Upper lobe of right lung (tissue), 1 donor: ENCODE data around the gene CSGALNACT2. TPM values are rescaled to one million over a fixed set of nuclear protein-coding genes. Genes with fewer than 3 reads are reported as not detected.
A peak's percentile ranks its signal among the peaks of the same experiment; 100 is the strongest.

Experiments
- ATAC-seq: fragments of 200-7000 bp; cut with Tn5 transposase; one replicate; pipeline ENCODE4 v1.9.1; 2020; ENCODE audit warnings: mild to moderate bottlenecking, moderate library complexity
- DNase-seq: peaks from one replicate; pipeline ENCODE4 v3.0.0-alpha.2; 2020
- H3K27ac ChIP-seq: fragments of 200-600 bp; one replicate; pipeline ENCODE4 v1.8.0; 2022
- H3K27me3 ChIP-seq: fragments of 200-600 bp; one replicate; pipeline ENCODE4 v1.8.0; 2022; ENCODE audit warnings: mild to moderate bottlenecking
- H3K36me3 ChIP-seq: fragments of 200-600 bp; one replicate; pipeline ENCODE4 v1.8.0; 2022
- H3K4me1 ChIP-seq: fragments of 200-600 bp; one replicate; pipeline ENCODE4 v1.8.0; 2022
- H3K4me3 ChIP-seq: fragments of 200-600 bp; one replicate; pipeline ENCODE4 v1.8.0; 2022; ENCODE audit warnings: mild to moderate bottlenecking
- H3K9me3 ChIP-seq: fragments of 200-600 bp; one replicate; pipeline ENCODE4 v1.8.0; 2022
- intact Hi-C: fragments of 100-400 bp; cut with DNase I; formaldehyde crosslinking; loops from one replicate; pipeline ENCODE4 v1.11.0; 2022
- total RNA-seq: library from RNA; stranded (reverse); fragmentation: NEBNext Ultra II Directional; extraction: Animal tissue kit (Norgen Biotek cat#: 25700); gene quantifications from one replicate; pipeline ENCODE4 v1.2.1, GENCODE V29; 2021
- TF ChIP-seq, protein P1 (sequence below): fragments of 200-600 bp; IDR thresholded peaks from one replicate; pipeline ENCODE4 v1.8.0; 2022; ENCODE audit warnings: antibody characterized with exemption
- donor health status: DM: no; HTN: yes; CAD: no; lungs with severe emphysema.

CSGALNACT2 gene
- total RNA-seq, 1 donor from 2014 or later, result 40.8 TPM

DNA sequence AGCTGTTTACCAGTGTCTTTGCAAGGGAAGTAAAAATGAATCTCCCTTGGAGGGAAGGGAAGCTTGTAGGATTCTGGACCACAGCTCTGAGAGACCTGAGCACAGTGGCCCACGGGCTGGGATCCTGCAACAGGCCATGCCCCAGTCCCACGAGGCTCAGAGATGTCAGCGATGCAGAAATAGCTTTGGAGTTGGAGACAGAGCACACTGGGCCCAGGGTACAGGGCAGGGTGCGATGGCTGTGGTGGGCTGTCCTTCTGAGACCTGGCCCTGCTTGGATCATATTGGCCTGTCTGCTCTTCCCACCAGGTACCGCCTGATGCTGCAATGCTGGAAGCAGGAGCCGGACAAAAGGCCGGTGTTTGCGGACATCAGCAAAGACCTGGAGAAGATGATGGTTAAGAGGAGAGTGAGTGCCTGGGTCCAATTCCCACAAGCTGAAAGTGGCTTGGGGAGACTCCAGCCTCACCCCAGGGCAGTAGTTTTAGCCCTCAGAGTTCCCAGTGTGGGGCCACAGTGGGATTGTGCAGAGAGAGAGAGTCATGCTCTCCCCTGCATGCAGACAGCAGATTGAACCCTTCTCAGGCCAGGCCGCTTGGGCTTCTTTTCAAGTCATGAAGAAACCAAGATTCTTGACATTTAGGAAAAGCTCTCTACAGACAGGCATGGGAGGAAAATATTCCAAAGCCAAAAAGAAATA lies 13.5 kb upstream of the CSGALNACT2 start:
- no peak for DNase-seq
- ATAC-seq, result no peak
- Histone ChIP-seq H3K4me3 (no peak overlapping the region), H3K9me3 (no peaks in the 10 kb centered on the region), H3K36me3 (no peaks in the 10 kb centered on the region), H3K27me3 (no peaks in the 10 kb centered on the region), H3K27ac (no peak overlapping the region), H3K4me1 (no peaks in the 10 kb centered on the region)
- intact Hi-C loops, result no loop called here
- TF ChIP-seq, protein P1, sequence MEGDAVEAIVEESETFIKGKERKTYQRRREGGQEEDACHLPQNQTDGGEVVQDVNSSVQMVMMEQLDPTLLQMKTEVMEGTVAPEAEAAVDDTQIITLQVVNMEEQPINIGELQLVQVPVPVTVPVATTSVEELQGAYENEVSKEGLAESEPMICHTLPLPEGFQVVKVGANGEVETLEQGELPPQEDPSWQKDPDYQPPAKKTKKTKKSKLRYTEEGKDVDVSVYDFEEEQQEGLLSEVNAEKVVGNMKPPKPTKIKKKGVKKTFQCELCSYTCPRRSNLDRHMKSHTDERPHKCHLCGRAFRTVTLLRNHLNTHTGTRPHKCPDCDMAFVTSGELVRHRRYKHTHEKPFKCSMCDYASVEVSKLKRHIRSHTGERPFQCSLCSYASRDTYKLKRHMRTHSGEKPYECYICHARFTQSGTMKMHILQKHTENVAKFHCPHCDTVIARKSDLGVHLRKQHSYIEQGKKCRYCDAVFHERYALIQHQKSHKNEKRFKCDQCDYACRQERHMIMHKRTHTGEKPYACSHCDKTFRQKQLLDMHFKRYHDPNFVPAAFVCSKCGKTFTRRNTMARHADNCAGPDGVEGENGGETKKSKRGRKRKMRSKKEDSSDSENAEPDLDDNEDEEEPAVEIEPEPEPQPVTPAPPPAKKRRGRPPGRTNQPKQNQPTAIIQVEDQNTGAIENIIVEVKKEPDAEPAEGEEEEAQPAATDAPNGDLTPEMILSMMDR, result no peak

DNA sequence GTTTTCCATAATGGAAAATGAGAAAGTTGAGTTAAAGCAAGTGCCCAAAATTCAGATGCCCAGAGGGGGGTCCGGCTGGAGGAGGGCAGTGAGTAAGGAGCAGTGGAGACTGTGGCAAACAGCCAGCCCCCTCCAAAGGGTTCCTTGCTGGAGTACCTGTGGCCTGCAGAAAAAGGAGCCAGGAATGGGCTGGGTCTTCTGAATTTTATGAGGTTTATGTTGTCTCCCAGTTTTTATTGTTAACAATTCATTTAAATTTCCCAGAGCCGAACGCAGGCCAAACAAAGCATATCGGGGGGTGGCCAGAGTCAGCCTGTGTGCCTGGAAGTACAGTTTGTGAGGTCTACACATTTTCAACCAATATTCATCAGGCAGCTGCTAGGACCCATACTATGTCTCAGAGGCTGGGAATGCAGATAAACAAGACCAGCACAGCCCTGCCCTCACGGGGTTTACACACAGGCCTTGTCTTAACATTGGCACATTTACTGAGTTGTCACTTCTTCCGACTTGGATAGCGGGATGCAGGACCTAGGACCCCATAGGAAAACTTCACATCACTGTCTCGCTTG lies 12.9 kb upstream of the CSGALNACT2 start:
- DNase-seq (no peak), ATAC-seq (no peak)
- H3K9me3 ChIP-seq, result no peaks in the 10 kb centered on the region

DNA sequence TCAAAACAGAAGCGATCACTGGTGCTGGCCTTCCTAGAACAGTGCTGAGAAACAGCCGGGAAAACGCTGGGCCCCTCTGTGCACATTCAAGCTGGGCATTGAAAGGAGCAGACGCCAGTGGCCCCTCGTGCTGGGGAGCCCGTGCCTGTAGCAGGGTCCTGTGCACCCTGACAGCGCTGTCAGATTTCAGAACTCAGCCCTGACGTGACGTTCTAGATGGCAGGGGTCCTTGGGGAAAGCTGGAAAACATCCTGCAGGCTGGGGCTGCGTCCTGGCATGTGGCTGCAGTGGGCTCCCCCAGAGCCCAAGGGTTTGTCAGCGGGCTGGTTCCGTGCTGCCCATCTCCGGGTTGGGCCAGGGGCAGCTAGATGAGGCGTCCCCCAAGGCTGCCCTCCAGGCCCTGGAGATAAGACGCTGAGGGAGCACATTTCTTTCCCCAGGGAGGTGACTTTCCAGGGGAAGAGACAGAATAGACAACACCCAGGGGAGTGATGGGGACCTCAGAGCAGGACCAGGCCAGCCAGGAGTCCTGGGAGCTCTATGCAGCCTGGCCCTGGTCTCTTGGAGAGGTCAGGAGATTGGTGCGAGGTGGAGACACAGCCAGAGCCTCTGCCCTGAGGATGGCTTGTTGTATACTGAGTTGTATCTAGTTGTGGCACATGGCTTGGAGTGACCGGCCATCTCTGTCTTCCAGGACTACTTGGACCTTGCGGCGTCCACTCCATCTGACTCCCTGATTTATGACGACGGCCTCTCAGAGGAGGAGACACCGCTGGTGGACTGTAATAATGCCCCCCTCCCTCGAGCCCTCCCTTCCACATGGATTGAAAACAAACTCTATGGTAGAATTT lies 12.1 kb upstream of the CSGALNACT2 start:
- intact Hi-C loops, result no loop called here
- Histone ChIP-seq H3K4me1 (no peaks in the 10 kb centered on the region), H3K4me3 (no peak overlapping the region), H3K27me3 (no peaks in the 10 kb centered on the region), H3K36me3 (no peaks in the 10 kb centered on the region), H3K9me3 (no peaks in the 10 kb centered on the region), H3K27ac (no peak overlapping the region)
- TF ChIP-seq, protein P1, result no peak
- ATAC-seq (no peak), DNase-seq (peak; percentile 48)

More for the DNA sequence above, 12.9 kb upstream of the CSGALNACT2 start:
- no peaks in the 10 kb centered on the region for H3K27me3 ChIP-seq
- no peaks in the 10 kb centered on the region for H3K4me1 ChIP-seq
- intact Hi-C loops, result no loop called here
- H3K4me3 ChIP-seq, result no peak overlapping the region
- TF ChIP-seq, protein P1, result no peak
- H3K36me3 ChIP-seq, result no peaks in the 10 kb centered on the region
- no peak overlapping the region for H3K27ac ChIP-seq

DNA sequence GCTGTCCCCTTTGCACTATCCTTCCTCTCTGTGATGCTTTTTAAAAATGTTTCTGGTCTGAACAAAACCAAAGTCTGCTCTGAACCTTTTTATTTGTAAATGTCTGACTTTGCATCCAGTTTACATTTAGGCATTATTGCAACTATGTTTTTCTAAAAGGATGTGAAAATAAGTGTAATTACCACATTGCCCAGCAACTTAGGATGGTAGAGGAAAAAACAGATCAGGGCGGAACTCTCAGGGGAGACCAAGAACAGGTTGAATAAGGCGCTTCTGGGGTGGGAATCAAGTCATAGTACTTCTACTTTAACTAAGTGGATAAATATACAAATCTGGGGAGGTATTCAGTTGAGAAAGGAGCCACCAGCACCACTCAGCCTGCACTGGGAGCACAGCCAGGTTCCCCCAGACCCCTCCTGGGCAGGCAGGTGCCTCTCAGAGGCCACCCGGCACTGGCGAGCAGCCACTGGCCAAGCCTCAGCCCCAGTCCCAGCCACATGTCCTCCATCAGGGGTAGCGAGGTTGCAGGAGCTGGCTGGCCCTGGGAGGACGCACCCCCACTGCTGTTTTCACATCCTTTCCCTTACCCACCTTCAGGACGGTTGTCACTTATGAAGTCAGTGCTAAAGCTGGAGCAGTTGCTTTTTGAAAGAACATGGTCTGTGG lies 11.4 kb upstream of the CSGALNACT2 start:
- H3K4me1 ChIP-seq, result no peaks in the 10 kb centered on the region
- DNase-seq (peak; percentile 60), ATAC-seq (no peak)
- H3K27ac ChIP-seq, result no peak overlapping the region
- no peaks in the 10 kb centered on the region for H3K36me3 ChIP-seq
- TF ChIP-seq, protein P1, result no peak
- H3K4me3 ChIP-seq, result no peak overlapping the region
- intact Hi-C loops, result no loop called here
- no peaks in the 10 kb centered on the region for H3K27me3 ChIP-seq
- H3K9me3 ChIP-seq, result no peaks in the 10 kb centered on the region

DNA sequence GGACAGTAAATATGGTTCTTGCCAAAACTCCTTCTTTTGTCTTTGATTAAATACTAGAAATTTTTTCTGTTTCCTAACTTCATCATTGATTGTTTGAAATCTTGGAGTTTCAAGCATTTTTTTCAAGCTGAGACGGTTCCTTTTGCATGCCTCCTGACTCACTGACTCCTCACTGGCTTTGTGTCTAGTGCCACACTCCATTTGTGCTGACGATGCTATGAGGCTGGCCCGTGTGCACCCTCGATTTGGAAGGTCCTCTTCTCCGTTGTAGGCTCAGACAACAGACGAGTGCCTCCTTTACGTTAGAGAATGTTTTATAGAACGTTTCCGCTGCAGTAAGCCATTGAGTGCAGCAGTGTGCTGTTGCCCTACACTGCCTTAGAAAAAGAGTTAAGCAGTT lies 10.8 kb upstream of the CSGALNACT2 start:
- intact Hi-C loops, result no loop called here
- Histone ChIP-seq H3K4me3 (no peak overlapping the region), H3K9me3 (no peaks in the 10 kb centered on the region), H3K36me3 (no peaks in the 10 kb centered on the region), H3K27me3 (no peaks in the 10 kb centered on the region), H3K4me1 (no peaks in the 10 kb centered on the region), H3K27ac (no peak overlapping the region)
- ATAC-seq, result no peak
- TF ChIP-seq, protein P1, result no peak
- DNase-seq, result no peak
